Measurements from ENCODE around the gene PPP1R12C.
A peak's percentile ranks its signal among the peaks of the same experiment; 100 is the strongest.

Gene PPP1R12C

GRCh38 chr19:55118401-55118991, 1.1 kb upstream of the PPP1R12C start:
- DNase-seq (ENCODE audit: extremely low read depth, low read depth), result no peak
- no peak for TF ChIP-seq CTCF (IDR thresholded peaks at IDR 0.05; ENCODE audit: low read depth, low read length)

- TF ChIP-seq CTCF (IDR thresholded peaks at IDR 0.05; ENCODE audit: low read depth, low read length), result no peak
- peak; percentile 96 for DNase-seq (ENCODE audit: extremely low read depth, low read depth)
Measured at GRCh38 chr19:55117663-55118391, 390 bp upstream of the PPP1R12C start.

GRCh38 chr19:55116232-55116858, 1.1 kb downstream of the PPP1R12C start:
- TF ChIP-seq CTCF (IDR thresholded peaks at IDR 0.05; ENCODE audit: low read depth, low read length), result no peak
- DNase-seq (ENCODE audit: extremely low read depth, low read depth), result no peak

- no peak for DNase-seq (ENCODE audit: extremely low read depth, low read depth)
- no peak for TF ChIP-seq CTCF (IDR thresholded peaks at IDR 0.05; ENCODE audit: low read depth, low read length)
Measured at GRCh38 chr19:55115446-55116065, 1.9 kb downstream of the PPP1R12C start.

- no peak for TF ChIP-seq CTCF (IDR thresholded peaks at IDR 0.05; ENCODE audit: low read depth, low read length)
Measured at GRCh38 chr19:55114566-55115145, 2.8 kb downstream of the PPP1R12C start.

GRCh38 chr19:55113570-55114039, 3.8 kb downstream of the PPP1R12C start:
- no peak for TF ChIP-seq CTCF (IDR thresholded peaks at IDR 0.05; ENCODE audit: low read depth, low read length)
- DNase-seq (ENCODE audit: extremely low read depth, low read depth), result peak; percentile 85

More at GRCh38 chr19:55114566-55115145, 2.8 kb downstream of the PPP1R12C start:
- DNase-seq (ENCODE audit: extremely low read depth, low read depth), result no peak

All from AG09319 (cell line).